Measurements from ENCODE around the gene IPO13. TPM values are rescaled to one million over a fixed set of nuclear protein-coding genes. Genes with fewer than 3 reads are reported as not detected.

The IPO13 gene
- polyA plus RNA-seq, 3 donors = 10.1 to 20.4 (median 10.6) TPM

GRCh38 chr1:43974443-43975248 is 27.9 kb downstream of the IPO13 start, which contains the start of gene ATP6V0B:
ATP6V0B (plus strand) TSS chr1:43974960; CDS start chr1:43975041, 81 bp downstream.
- Mint-ChIP-seq H3K4me1 (peaks cover 53% of the 10 kb centered on the region), H3K27ac (peak within 1 kb of the TSS; percentile 95 to 97 (median 96)), H3K27me3 (ENCODE audit: low read depth in 3 of 3) (peaks cover 2 to 8% (median 2%) of the 10 kb centered on the region in 3 donors), H3K9me3 (peaks cover 0 to 1% (median 0%) of the 10 kb centered on the region in 7 donors), H3K4me3 (peak within 1 kb of the TSS; percentile 98 to 99), H3K36me3 (peaks cover 35 to 42% of the 10 kb centered on the region in 2 donors)
- TF ChIP-seq CTCF (IDR thresholded peaks at IDR 0.05) = peak; percentile 21
- Histone ChIP-seq H3K9me3 (replicated peaks in 1 of 2; ENCODE audit: control insufficient read depth in 1 of 2, insufficient read depth in 1 of 2, low read length in 2 of 2) (no peaks in the 10 kb centered on the region), H3K9ac (ENCODE audit: insufficient read depth, low read length, poor library complexity, severe bottlenecking) (peak within 1 kb of the TSS; percentile 100), H4K20me1 (ENCODE audit: insufficient read depth, low read length) (peaks cover 41% of the 10 kb centered on the region), H3K4me1 (ENCODE audit: control insufficient read depth in 1 of 2, insufficient read depth in 2 of 2, low read length in 2 of 2) (peaks cover 50 to 59% of the 10 kb centered on the region in 2 donors), H3K4me3 (replicated peaks in 1 of 3; ENCODE audit: low read depth in 2 of 3, low read length in 3 of 3) (peak within 1 kb of the TSS; percentile 86 to 98 (median 97)), H3K36me3 (replicated peaks in 1 of 2; ENCODE audit: control insufficient read depth in 1 of 2, insufficient read depth in 2 of 2, low read length in 2 of 2) (peaks cover 25 to 37% of the 10 kb centered on the region in 2 donors), H2AFZ (ENCODE audit: insufficient read depth, low read depth, low read length, poor library complexity, severe bottlenecking) (peak within 1 kb of the TSS; percentile 99), H3K79me2 (ENCODE audit: insufficient read depth, low read length) (peaks cover 48% of the 10 kb centered on the region), H3K27ac (ENCODE audit: low read depth in 1 of 2, low read length in 2 of 2) (peak within 1 kb of the TSS; percentile 97 to 99), H3K4me2 (replicated peaks; ENCODE audit: extremely low read depth, low read length, poor library complexity, severe bottlenecking) (peak within 1 kb of the TSS; percentile 79), H3K27me3 (ENCODE audit: control insufficient read depth in 2 of 2, insufficient read depth in 2 of 2, low read length in 2 of 2) (no peaks in the 10 kb centered on the region)
- peak; percentile 94 to 95 (median 94) for DNase-seq
- intact Hi-C loops (cut with micrococcal nuclease) = loop anchor here (1.0 to 10.0 kb wide), 4 partner anchors 28 to 380 kb away; partner anchors contain the start of genes IPO13 (in 2 of the 2), ERI3 (in 1 of the 2) and KDM4A (in 1 of the 2)
- under 1% methylated on average over 85 of the region's 93 CpGs for WGBS (ENCODE audit: insufficient coverage)

- Histone ChIP-seq H3K4me3 (replicated peaks in 1 of 3; ENCODE audit: low read depth in 2 of 3, low read length in 3 of 3) (peak overlapping the region; percentile 86 to 98 (median 97)), H3K27ac (ENCODE audit: low read depth in 1 of 2, low read length in 2 of 2) (peak overlapping the region; percentile 97 to 99), H3K79me2 (ENCODE audit: insufficient read depth, low read length) (peaks cover 43% of the 10 kb centered on the region), H3K9me3 (replicated peaks in 1 of 2; ENCODE audit: control insufficient read depth in 1 of 2, insufficient read depth in 1 of 2, low read length in 2 of 2) (no peaks in the 10 kb centered on the region), H3K9ac (ENCODE audit: insufficient read depth, low read length, poor library complexity, severe bottlenecking) (peak overlapping the region; percentile 100), H4K20me1 (ENCODE audit: insufficient read depth, low read length) (peaks cover 45% of the 10 kb centered on the region), H3K36me3 (replicated peaks in 1 of 2; ENCODE audit: control insufficient read depth in 1 of 2, insufficient read depth in 2 of 2, low read length in 2 of 2) (peaks cover 25 to 37% of the 10 kb centered on the region in 2 donors), H2AFZ (ENCODE audit: insufficient read depth, low read depth, low read length, poor library complexity, severe bottlenecking) (peak overlapping the region; percentile 99), H3K4me2 (replicated peaks; ENCODE audit: extremely low read depth, low read length, poor library complexity, severe bottlenecking) (peak overlapping the region; percentile 79), H3K27me3 (ENCODE audit: control insufficient read depth in 2 of 2, insufficient read depth in 2 of 2, low read length in 2 of 2) (no peaks in the 10 kb centered on the region), H3K4me1 (ENCODE audit: control insufficient read depth in 1 of 2, insufficient read depth in 2 of 2, low read length in 2 of 2) (peaks cover 48 to 61% of the 10 kb centered on the region in 2 donors)
- H3K27ac Mint-ChIP-seq = peak overlapping the region; percentile 95 to 97 (median 96)
- DNase-seq = peak; percentile 77 to 85 (median 83)
- intact Hi-C loops (cut with micrococcal nuclease) = loop anchor here in 1 of 2 donors (2.0 to 10.0 kb wide), 3 partner anchors 29 to 379 kb away; partner anchors contain the start of genes ERI3, IPO13 and KDM4A
- no peak for TF ChIP-seq CTCF (IDR thresholded peaks at IDR 0.05)
- H3K27me3 Mint-ChIP-seq (ENCODE audit: low read depth in 3 of 3) = peaks cover 3 to 8% (median 4%) of the 10 kb centered on the region in 3 donors
- peak overlapping the region; percentile 98 to 99 for H3K4me3 Mint-ChIP-seq
- peaks cover 0 to 1% (median 0%) of the 10 kb centered on the region in 7 donors for H3K9me3 Mint-ChIP-seq
- 0% methylated on average over 28 of the region's 34 CpGs for WGBS (ENCODE audit: insufficient coverage)
- peaks cover 35 to 42% of the 10 kb centered on the region in 2 donors for H3K36me3 Mint-ChIP-seq
- peaks cover 55% of the 10 kb centered on the region for H3K4me1 Mint-ChIP-seq
Measured at GRCh38 chr1:43975249-43975961, 28.7 kb downstream of the IPO13 start.

Data from CD14-positive monocyte (primary cell).